ENCODE data around the gene TGFBR3.

The TGFBR3 gene

GRCh38 chr1:91650764-91651163 is 235.2 kb downstream of the TGFBR3 start:
- H3K27ac ChIP-seq (ENCODE audit: low read length): no peak overlapping the region
- no peak overlapping the region for H3K9ac ChIP-seq (ENCODE audit: low read depth, low read length)
- no peaks in the 10 kb centered on the region for H3K36me3 ChIP-seq (ENCODE audit: insufficient read depth, low read depth, low read length)
- no peaks in the 10 kb centered on the region for H3K27me3 ChIP-seq (ENCODE audit: insufficient read depth, low read length)
- no peaks in the 10 kb centered on the region for H3K9me3 ChIP-seq (ENCODE audit: insufficient read depth, low read depth, low read length)
- H3K4me3 ChIP-seq (ENCODE audit: low read length): no peak overlapping the region
- peaks cover 2% of the 10 kb centered on the region; the same call in 1 of the 2 replicates for H3K4me1 ChIP-seq (ENCODE audit: insufficient read depth, low read length)

GRCh38 chr1:91647061-91647460 is 238.9 kb downstream of the TGFBR3 start:
- H3K4me3 ChIP-seq (ENCODE audit: low read length): no peak overlapping the region
- no peak overlapping the region for H3K9ac ChIP-seq (ENCODE audit: low read depth, low read length)
- peaks cover 20% of the 10 kb centered on the region for H3K4me1 ChIP-seq (ENCODE audit: insufficient read depth, low read length)
- no peaks in the 10 kb centered on the region for H3K27me3 ChIP-seq (ENCODE audit: insufficient read depth, low read length)
- no peak overlapping the region for H3K27ac ChIP-seq (ENCODE audit: low read length)
- no peaks in the 10 kb centered on the region for H3K9me3 ChIP-seq (ENCODE audit: insufficient read depth, low read depth, low read length)
- H3K36me3 ChIP-seq (ENCODE audit: insufficient read depth, low read depth, low read length): no peaks in the 10 kb centered on the region

- Histone ChIP-seq H3K9me3 (ENCODE audit: insufficient read depth, low read depth, low read length) (0 out of 2 replicates have a peak, but pooled peaks cover 4% of the 10 kb centered on the region), H3K27me3 (ENCODE audit: insufficient read depth, low read length) (no peaks in the 10 kb centered on the region), H3K9ac (ENCODE audit: low read depth, low read length) (peak overlapping the region; percentile 22; the same call in 1 of the 2 replicates), H3K4me3 (ENCODE audit: low read length) (no peak overlapping the region), H3K27ac (ENCODE audit: low read length) (no peak overlapping the region), H3K4me1 (ENCODE audit: insufficient read depth, low read length) (peaks cover 20% of the 10 kb centered on the region), H3K36me3 (ENCODE audit: insufficient read depth, low read depth, low read length) (no peaks in the 10 kb centered on the region)
Observed at GRCh38 chr1:91645031-91645430, 240.9 kb downstream of the TGFBR3 start.

GRCh38 chr1:91643431-91643830 is 242.5 kb downstream of the TGFBR3 start:
- Histone ChIP-seq H3K27me3 (ENCODE audit: insufficient read depth, low read length) (no peaks in the 10 kb centered on the region), H3K36me3 (ENCODE audit: insufficient read depth, low read depth, low read length) (no peaks in the 10 kb centered on the region), H3K27ac (ENCODE audit: low read length) (no peak overlapping the region), H3K9me3 (ENCODE audit: insufficient read depth, low read depth, low read length) (0 out of 2 replicates have a peak, but pooled peaks cover 4% of the 10 kb centered on the region), H3K4me3 (ENCODE audit: low read length) (no peak overlapping the region), H3K9ac (ENCODE audit: low read depth, low read length) (no peak overlapping the region), H3K4me1 (ENCODE audit: insufficient read depth, low read length) (peaks cover 20% of the 10 kb centered on the region)

GRCh38 chr1:91640877-91641526 is 244.9 kb downstream of the TGFBR3 start:
- H3K9ac ChIP-seq (ENCODE audit: low read depth, low read length): no peak overlapping the region
- 0 out of 2 replicates have a peak, but pooled peaks cover 4% of the 10 kb centered on the region for H3K9me3 ChIP-seq (ENCODE audit: insufficient read depth, low read depth, low read length)
- no peak overlapping the region for H3K4me3 ChIP-seq (ENCODE audit: low read length)
- H3K4me1 ChIP-seq (ENCODE audit: insufficient read depth, low read length): peaks cover 23% of the 10 kb centered on the region
- H3K27me3 ChIP-seq (ENCODE audit: insufficient read depth, low read length): no peaks in the 10 kb centered on the region
- no peak overlapping the region for H3K27ac ChIP-seq (ENCODE audit: low read length)
- no peaks in the 10 kb centered on the region for H3K36me3 ChIP-seq (ENCODE audit: insufficient read depth, low read depth, low read length)

GRCh38 chr1:91637539-91637994 is 248.4 kb downstream of the TGFBR3 start:
- Histone ChIP-seq H3K9me3 (ENCODE audit: insufficient read depth, low read depth, low read length) (0 out of 2 replicates have a peak, but pooled peaks cover 4% of the 10 kb centered on the region), H3K9ac (ENCODE audit: low read depth, low read length) (no peak overlapping the region), H3K27me3 (ENCODE audit: insufficient read depth, low read length) (no peaks in the 10 kb centered on the region), H3K4me1 (ENCODE audit: insufficient read depth, low read length) (peaks cover 11% of the 10 kb centered on the region; the same call in 1 of the 2 replicates), H3K27ac (ENCODE audit: low read length) (no peak overlapping the region), H3K4me3 (ENCODE audit: low read length) (no peak overlapping the region), H3K36me3 (ENCODE audit: insufficient read depth, low read depth, low read length) (no peaks in the 10 kb centered on the region)

- H3K4me3 ChIP-seq (ENCODE audit: low read length): no peak overlapping the region
- H3K4me1 ChIP-seq (ENCODE audit: insufficient read depth, low read length): peaks cover 17% of the 10 kb centered on the region; the same call in 1 of the 2 replicates
- no peak overlapping the region for H3K27ac ChIP-seq (ENCODE audit: low read length)
- H3K9me3 ChIP-seq (ENCODE audit: insufficient read depth, low read depth, low read length): 0 out of 2 replicates have a peak, but pooled peaks cover 4% of the 10 kb centered on the region
- no peak overlapping the region for H3K9ac ChIP-seq (ENCODE audit: low read depth, low read length)
- no peaks in the 10 kb centered on the region for H3K27me3 ChIP-seq (ENCODE audit: insufficient read depth, low read length)
- no peaks in the 10 kb centered on the region for H3K36me3 ChIP-seq (ENCODE audit: insufficient read depth, low read depth, low read length)
Observed at GRCh38 chr1:91635763-91636162, 250.2 kb downstream of the TGFBR3 start.

- peak overlapping the region; percentile 88 for H3K27ac ChIP-seq (ENCODE audit: low read length)
- no peak overlapping the region for H3K9ac ChIP-seq (ENCODE audit: low read depth, low read length)
- H3K4me3 ChIP-seq (ENCODE audit: low read length): no peak overlapping the region
- H3K4me1 ChIP-seq (ENCODE audit: insufficient read depth, low read length): peaks cover 17% of the 10 kb centered on the region; the same call in 1 of the 2 replicates
- no peaks in the 10 kb centered on the region for H3K36me3 ChIP-seq (ENCODE audit: insufficient read depth, low read depth, low read length)
- no peaks in the 10 kb centered on the region for H3K9me3 ChIP-seq (ENCODE audit: insufficient read depth, low read depth, low read length)
- no peaks in the 10 kb centered on the region for H3K27me3 ChIP-seq (ENCODE audit: insufficient read depth, low read length)
Observed at GRCh38 chr1:91633438-91633837, 252.5 kb downstream of the TGFBR3 start.

GRCh38 chr1:91631718-91632330 is 254.1 kb downstream of the TGFBR3 start:
- no peak overlapping the region for H3K27ac ChIP-seq (ENCODE audit: low read length)
- H3K9ac ChIP-seq (ENCODE audit: low read depth, low read length): no peak overlapping the region
- H3K36me3 ChIP-seq (ENCODE audit: insufficient read depth, low read depth, low read length): no peaks in the 10 kb centered on the region
- no peaks in the 10 kb centered on the region for H3K9me3 ChIP-seq (ENCODE audit: insufficient read depth, low read depth, low read length)
- H3K4me3 ChIP-seq (ENCODE audit: low read length): no peak overlapping the region
- H3K4me1 ChIP-seq (ENCODE audit: insufficient read depth, low read length): peaks cover 14% of the 10 kb centered on the region; the same call in 1 of the 2 replicates
- no peaks in the 10 kb centered on the region for H3K27me3 ChIP-seq (ENCODE audit: insufficient read depth, low read length)

GRCh38 chr1:91630803-91631202 is 255.1 kb downstream of the TGFBR3 start:
- Histone ChIP-seq H3K4me3 (ENCODE audit: low read length) (no peak overlapping the region), H3K4me1 (ENCODE audit: insufficient read depth, low read length) (peaks cover 15% of the 10 kb centered on the region; the same call in 1 of the 2 replicates), H3K9me3 (ENCODE audit: insufficient read depth, low read depth, low read length) (no peaks in the 10 kb centered on the region), H3K36me3 (ENCODE audit: insufficient read depth, low read depth, low read length) (no peaks in the 10 kb centered on the region), H3K27ac (ENCODE audit: low read length) (no peak overlapping the region), H3K9ac (ENCODE audit: low read depth, low read length) (no peak overlapping the region), H3K27me3 (ENCODE audit: insufficient read depth, low read length) (no peaks in the 10 kb centered on the region)
